Uterus (tissue), 4 donors: ENCODE measurements around the gene TMEM128. TPM values are rescaled to one million over a fixed set of nuclear protein-coding genes. Genes with fewer than 3 reads are reported as not detected.

Experiments used
- total RNA-seq, 4 donors: library from RNA; depleted of rRNA in 3 of 4; stranded (reverse); fragments of >200 nt in 3 of 4; gene quantifications; one replicate each; pipeline versions ENCODE4 v1.1.0 to v1.2.4, GENCODE V29; 2014 to 2023
- donor health status: DM: yes; HTN: yes; CAD: no.

TMEM128 gene
- total RNA-seq, 4 donors from 2014 or later: 9.4 to 43.3 (median 33.6) TPM

Other genes starting within 250 kb of the TMEM128 start
- not detected for gene OTOP1, start 21.3 kb downstream of the TMEM128 start, total RNA-seq
- 10 to 100 TPM in 3 of 4 donors, 1 to 10 TPM in 1; 7.1 to 32.5 (median 12.6) TPM for gene LYAR, start 41.9 kb upstream of the TMEM128 start, total RNA-seq
- 1 to 10 TPM; 2.8 to 8.5 (median 6.6) TPM for gene ZBTB49, start 42.0 kb upstream of the TMEM128 start, total RNA-seq
- gene NSG1, start 138.9 kb upstream of the TMEM128 start, total RNA-seq: 10 to 100 TPM in 1 of 4 donors, 1 to 10 TPM in 2, not detected in 1; 3.6 to 11.2 (median 3.8) TPM